GM21529 (cell line): ENCODE results near the gene C20orf141.
"Not testable (repeated sequence)": the region's sequence is repeated elsewhere in the genome, so short reads cannot be mapped to it uniquely, and the experiment has no call there.

Experiments used
- ATAC-seq: cut with Tn5 transposase; IDR thresholded peaks from one replicate; pipeline ENCODE4 v1.9.1; 2021; ENCODE audit not compliant: unreplicated experiment

The C20orf141 gene

DNA sequence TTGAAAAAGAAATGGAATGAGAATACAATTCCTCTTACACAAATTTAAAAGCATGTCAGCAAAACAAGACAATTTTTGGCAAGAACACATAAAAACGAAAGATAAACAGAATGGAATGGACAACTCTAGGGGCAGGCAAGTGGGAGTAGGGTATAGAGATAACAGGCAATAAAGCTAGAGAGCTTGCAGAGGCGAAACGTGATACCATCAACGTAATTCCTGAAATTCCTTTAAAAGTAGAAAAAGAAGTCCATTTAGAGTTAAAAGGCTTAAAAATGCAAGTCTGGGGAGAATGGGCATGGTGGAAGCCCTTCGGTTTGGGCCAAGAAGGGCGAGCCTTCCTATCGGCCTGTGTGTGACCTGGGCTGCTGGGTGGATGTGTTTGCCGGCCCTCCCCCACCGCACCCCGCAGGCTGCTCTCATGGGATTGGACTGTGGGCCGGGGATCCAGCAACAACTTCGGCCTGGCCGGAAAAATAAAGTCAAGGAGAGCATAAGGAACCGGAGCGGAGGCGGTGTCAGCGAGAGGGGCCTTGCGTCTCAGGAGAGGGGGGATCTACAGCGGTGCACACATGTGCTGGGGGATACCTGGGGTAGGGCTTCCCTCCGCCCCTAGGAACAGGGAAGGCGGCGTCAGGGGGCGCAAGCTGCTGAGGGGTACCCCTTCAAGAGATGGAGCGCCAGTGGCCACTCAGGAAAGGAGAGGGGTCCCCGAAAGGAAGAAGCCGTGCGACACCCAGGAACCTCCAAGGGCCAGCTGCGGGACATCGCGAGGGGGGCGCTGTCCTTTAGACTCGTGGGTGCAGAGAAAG lies 5.5 kb downstream of the C20orf141 start:
- ATAC-seq, result no peak

GRCh38 chr20:2820896-2821869 lies 6.4 kb downstream of the C20orf141 start:
- ATAC-seq, result no peak

DNA sequence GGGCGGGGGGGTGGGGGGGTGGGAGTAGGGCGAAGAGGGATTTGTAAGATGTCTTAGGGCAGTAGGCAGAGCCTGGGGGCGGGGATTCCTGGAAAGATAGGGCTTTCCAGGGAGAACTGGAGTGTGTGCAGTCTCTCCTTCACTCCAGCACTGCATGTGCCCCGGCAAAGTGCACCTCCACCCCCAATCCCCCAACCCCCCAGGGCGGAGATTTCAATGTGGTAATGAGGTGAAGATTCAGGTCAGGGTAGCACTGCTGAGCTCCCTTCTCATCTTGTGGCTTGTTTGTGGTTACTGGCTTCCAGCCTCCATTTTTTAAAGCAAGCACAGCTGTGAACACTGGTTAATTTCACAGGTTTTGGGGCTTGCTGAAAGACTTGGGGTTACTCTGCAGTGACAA lies 7.3 kb downstream of the C20orf141 start:
- no peak for ATAC-seq

DNA sequence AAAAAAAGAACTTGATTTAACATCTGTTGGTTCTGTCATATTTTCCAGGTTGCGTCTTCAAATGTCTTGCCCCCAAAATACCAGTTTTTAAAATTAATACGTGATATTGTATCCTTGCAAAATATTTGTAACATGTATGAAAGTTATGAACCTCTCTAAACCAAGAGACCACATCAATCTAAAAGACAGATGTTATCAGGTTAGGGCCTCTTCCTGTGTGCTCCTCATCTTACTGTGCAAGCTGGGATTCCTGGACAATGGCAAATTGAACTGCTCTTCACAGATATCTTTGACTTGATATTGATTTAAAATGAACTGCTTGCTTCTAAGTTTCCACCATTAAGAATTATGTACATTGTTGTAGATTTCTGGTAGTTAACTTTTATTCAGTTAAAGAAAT lies 11.0 kb downstream of the C20orf141 start:
- no peak for ATAC-seq

GRCh38 chr20:2826655-2827054 lies 11.9 kb downstream of the C20orf141 start:
- no peak for ATAC-seq

GRCh38 chr20:2829376-2829775 lies 14.6 kb downstream of the C20orf141 start:
- ATAC-seq, result no peak

- not testable (repeated sequence) for ATAC-seq
These were observed 16.4 kb downstream of the C20orf141 start for GRCh38 chr20:2831206-2831605.

DNA sequence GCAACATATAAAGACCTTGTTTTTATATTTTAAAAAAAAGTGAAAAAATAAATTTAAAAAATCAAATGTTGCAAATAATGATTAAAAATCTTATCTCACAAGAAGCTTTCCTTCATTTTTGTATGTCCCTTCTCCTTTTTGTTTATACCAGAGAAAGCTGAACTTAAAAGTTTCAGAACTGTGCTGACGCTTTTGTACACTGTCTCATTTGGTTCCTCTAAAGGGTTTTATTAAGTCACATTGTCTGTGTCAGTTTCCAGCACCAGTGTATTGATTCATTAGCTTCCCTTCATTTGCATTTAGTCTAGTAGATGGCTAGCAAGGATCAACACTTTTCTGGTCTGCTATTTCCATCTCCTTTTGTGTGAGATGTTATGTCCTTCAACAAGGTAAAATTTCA lies 19.0 kb downstream of the C20orf141 start:
- no peak for ATAC-seq

DNA sequence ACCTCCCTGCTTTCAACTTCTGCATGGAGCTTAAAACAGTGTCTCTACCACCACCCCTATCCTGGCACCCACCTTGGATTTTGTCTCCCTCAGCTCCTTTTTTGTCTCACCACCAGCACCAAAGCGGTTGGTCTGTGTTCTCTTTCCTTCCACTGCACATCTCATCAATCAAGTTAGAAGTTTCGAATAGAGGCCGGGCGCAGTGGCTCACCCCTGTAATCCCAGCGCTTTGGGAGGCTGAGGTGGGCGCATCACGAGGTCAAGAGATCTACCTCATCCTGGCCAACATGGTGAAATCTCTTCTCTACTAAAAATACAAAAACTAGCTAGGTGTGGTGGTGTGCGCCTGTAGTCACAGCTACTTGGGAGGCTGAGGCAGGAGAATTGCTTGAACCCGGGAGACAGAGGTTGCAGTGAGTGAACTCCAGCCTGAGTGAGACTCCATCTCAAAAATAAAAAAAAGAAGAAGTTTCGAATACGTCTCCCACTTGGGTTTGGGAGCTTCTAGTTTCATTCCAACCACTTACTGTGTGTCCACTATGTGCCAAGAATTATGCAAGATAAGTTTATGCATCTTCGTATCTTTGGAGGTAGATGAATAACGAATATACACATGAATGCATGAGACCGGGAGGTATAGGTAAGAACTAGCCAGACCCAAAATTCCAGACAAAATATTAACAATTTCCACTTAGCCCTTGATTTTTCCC lies 19.8 kb downstream of the C20orf141 start:
- no peak for ATAC-seq

GRCh38 chr20:2835331-2835796 lies 20.6 kb downstream of the C20orf141 start:
- no peak for ATAC-seq

DNA sequence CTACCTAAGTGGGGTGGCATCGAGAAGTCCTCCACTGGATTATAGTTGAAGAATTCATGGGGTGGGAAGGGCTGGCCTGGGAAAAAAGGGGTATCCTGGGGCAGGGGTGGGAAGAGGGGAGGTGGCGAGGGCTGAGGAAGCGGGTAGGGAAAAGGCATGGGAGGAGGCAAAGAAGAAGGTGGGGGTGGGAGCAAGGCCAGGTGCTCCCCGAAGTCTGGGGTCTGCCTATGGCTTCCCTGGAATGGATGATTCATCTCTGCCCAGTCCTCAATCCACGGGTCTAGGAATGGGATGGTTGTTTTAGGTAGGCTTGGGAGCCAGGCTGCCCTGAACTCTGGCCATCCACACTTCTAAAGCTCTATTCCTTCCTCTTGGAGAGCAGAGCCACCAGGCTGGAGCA lies 21.2 kb downstream of the C20orf141 start:
- ATAC-seq, result no peak

DNA sequence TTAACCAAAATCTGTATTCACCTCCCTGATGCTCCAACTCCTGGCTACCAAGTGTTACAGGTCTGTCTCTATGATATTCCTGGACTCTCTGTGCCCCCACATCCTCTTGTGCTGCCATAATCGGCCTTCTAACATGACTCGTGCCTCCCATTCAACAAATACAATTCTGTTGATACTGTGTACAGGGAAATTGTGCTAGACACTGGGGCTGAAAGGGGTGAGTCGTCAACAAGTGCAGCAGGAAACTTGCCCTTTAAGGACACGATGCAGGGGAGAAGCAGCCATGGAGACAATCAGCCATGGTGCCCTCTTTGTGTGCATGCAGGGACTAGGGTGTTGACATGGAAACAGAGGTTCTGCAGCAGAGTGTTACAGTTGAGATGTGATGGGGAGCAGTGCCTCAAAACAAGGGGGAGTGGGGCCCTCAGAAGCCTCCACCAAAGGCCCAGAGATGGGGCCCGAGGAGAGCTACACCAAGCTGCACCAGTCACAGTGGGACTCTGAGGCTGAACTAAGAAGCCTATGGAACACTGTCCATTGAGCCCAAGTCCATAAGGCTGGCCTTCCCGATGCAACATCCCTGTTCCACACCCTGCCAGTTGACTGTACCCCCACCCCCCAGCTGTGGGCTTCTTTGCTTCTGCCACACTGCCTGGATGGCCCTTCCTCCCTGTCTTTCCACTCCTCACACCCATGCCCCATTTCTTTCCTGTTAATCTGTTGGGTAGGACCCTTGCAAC lies 22.6 kb downstream of the C20orf141 start:
- ATAC-seq, result no peak

GRCh38 chr20:2838170-2838797 lies 23.5 kb downstream of the C20orf141 start:
- no peak for ATAC-seq

- ATAC-seq, result no peak
These were observed 24.3 kb downstream of the C20orf141 start for GRCh38 chr20:2838847-2839671.

DNA sequence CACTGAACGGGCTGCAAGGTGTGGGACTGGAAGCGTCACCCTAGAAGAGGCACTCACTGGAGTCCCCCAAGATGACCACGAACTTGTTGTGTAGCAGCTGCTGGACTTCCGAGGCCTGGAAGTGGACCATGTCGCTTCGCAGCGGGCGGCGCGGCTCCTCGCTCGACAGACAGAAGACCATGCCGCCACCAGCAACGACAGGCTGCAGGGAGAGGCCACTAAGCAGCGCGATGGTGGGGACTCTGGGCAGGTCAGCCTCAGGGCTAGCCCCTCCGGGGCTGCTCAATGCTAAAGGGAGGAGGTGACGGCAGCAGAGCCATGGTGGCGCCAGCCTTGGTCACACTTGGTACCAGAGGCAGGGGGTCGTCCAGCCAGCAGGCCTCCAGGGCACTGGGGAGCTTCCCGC lies 24.9 kb downstream of the C20orf141 start:
- no peak for ATAC-seq

DNA sequence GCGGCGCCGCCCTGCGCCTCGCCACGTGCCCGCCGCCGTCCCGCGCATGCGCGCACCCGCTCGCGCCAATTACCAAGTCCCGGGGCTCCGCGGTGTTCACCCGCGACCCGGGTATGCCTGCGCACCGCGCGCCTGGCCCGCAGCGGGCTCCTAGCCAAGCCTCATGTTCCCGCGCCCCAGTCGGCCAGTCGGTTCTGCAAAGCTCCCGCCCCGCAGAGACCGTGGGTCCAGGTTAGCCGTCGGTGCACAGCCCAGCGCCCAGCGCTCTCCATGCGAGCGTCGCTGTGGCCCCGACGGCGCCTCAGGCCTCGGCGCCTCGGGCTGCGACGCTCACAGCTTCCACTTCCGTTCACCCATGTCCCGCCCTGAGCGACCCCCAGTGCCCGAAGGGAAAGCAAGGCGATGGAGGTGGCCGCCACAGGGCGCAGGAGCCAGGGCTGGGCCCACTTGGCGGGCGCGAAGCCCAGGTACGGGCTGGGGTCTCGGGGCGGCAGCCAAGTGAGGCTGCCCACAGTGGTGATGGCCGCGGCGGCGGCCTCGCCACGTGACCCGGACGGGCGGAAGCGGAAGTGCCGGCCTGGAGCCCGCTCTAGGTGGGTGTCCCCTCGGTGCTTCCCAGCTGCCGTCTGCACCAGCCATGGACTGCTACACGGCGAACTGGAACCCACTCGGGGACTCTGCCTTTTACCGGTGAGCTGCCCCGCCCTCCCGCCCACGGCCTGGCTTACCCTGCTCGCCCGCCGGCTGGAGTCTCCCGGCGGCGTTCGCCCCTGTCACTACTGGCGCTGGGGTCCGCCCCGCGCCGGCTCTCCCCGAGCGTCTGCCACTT lies 25.6 kb downstream of the C20orf141 start, which contains the start of the genes PCED1A and VPS16:
Gene PCED1A, minus strand, starts transcription at position 518 of the 829 bp plus-strand sequence. CDS start 743 bp downstream, outside the sequence.
Gene VPS16, plus strand, starts transcription at position 608 of the 829 bp plus-strand sequence. Its CDS starts 30 bp downstream, at position 638.
- ATAC-seq, result peak; percentile 95

- ATAC-seq, result peak; percentile 41
These were observed 26.3 kb downstream of the C20orf141 start for GRCh38 chr20:2840967-2841531.

- ATAC-seq, result no peak
These were observed 30.8 kb downstream of the C20orf141 start for GRCh38 chr20:2845607-2846006.
